ENCODE data around the gene CBX6. TPM values are rescaled to one million over a fixed set of nuclear protein-coding genes. Genes with fewer than 3 reads are reported as not detected.
A peak's percentile ranks its signal among the peaks of the same experiment; 100 is the strongest.

CBX6 gene
- total RNA-seq (2021; fragmentation: NEBNext Ultra II Directional; extraction: Animal tissue kit (Norgen Biotek cat#: 25700)) (27.5 and 28.2 TPM in 2 replicates), polyA plus RNA-seq (2011; rRNA removed) (10.6 and 11.7 TPM in 2 replicates), polyA minus RNA-seq (2011; rRNA and poly(A)+ RNA removed) (15.0 and 17.1 TPM in 2 replicates)
- polyA plus RNA-seq (2011; cell fraction: cytosol; rRNA removed) = 6.3 TPM
- polyA plus RNA-seq (2011; cell fraction: nucleus; rRNA removed) = 33.5 TPM
- polyA plus RNA-seq (2012, experiment 1 of 2) = 12.9 to 17.7 TPM (median 14.7 TPM) in 4 replicates
- 13.0 TPM for polyA plus RNA-seq (2012, experiment 2 of 2)
- 10.8 TPM for polyA plus RNA-seq (2013, experiment 1 of 2)
- 11.2 TPM for polyA plus RNA-seq (2013, experiment 2 of 2)
- polyA minus RNA-seq (2011; cell fraction: cytosol; rRNA and poly(A)+ RNA removed) = 22.2 TPM
- 50.0 TPM for polyA minus RNA-seq (2011; cell fraction: nucleus; rRNA and poly(A)+ RNA removed)
- long read RNA-seq, experiment 1, partial matches to known transcripts = 0 of 8 reads
- long read RNA-seq, experiment 1, other reads (novel, unspliced or antisense) = 8 of 8 reads
- long read RNA-seq, experiment 2, partial matches to known transcripts = 0 of 2 reads
- long read RNA-seq, experiment 2, other reads (novel, unspliced or antisense) = 2 of 2 reads

- ChIA-PET POLR2A (ENCODE audit: partially characterized antibody) (interaction anchor here (0.8 to 1.6 kb wide), 5 partner anchors 11 to 128 kb away, joined by 3 to 8 read pairs (median 3); no protein-coding TSS in a partner anchor), CTCF (ENCODE audit: partially characterized antibody) (interaction anchor here (0.5 to 2.8 kb wide), 3 partner anchors 50 to 103 kb away, joined by 3 to 9 read pairs (median 4); no protein-coding TSS in a partner anchor)
- Histone ChIP-seq H3K27me3 (replicated peaks in 1 of 4; ENCODE audit: control insufficient read depth in 3 of 4, extremely low read depth in 1 of 4, insufficient read depth in 3 of 4, low read length in 3 of 4) (no peaks in the 10 kb centered on the region; a peak in 2 of 7 replicates), H4K5ac (ENCODE audit: insufficient read length, low read depth, low read length) (peak within 1 kb of the TSS; percentile 80), H3K79me1 (ENCODE audit: low read depth, low read length) (peaks cover 4% of the 10 kb centered on the region; the same call in 1 of the 2 replicates), H3K9ac (replicated peaks in 1 of 4; ENCODE audit: extremely low read depth in 1 of 4, low read depth in 3 of 4, low read length in 3 of 4) (peak within 1 kb of the TSS; percentile 51 to 76 (median 66)), H3K23me2 (ENCODE audit: low read depth, low read length) (peaks cover 9% of the 10 kb centered on the region; the same call in 1 of the 2 replicates), H2AK5ac (ENCODE audit: low read depth, low read length) (no peak within 1 kb of the TSS), H3K79me2 (ENCODE audit: control insufficient read depth in 1 of 2, insufficient read depth in 2 of 2, low read length in 2 of 2) (peaks cover 0 to 9% of the 10 kb centered on the region in 2 experiments; a peak in 2 of 4 replicates), H4K91ac (replicated peaks; ENCODE audit: insufficient read length, low read length) (peak within 1 kb of the TSS; percentile 84), H2BK15ac (ENCODE audit: low read length) (no peak within 1 kb of the TSS; the same call in 1 of the 2 replicates), H3K18ac (ENCODE audit: extremely low read depth, low read length) (peak within 1 kb of the TSS; percentile 73), H3K27ac (ENCODE audit: low read depth, low read length) (peak within 1 kb of the TSS; percentile 85), H2BK5ac (ENCODE audit: low read depth, low read length) (peak within 1 kb of the TSS; percentile 66; the same call in 1 of the 2 replicates), H4K8ac (ENCODE audit: extremely low read depth, insufficient read depth, low read length) (peak within 1 kb of the TSS; percentile 96), H3K14ac (ENCODE audit: insufficient read length) (no peak within 1 kb of the TSS), H3K4me1 (replicated peaks in 1 of 4; ENCODE audit: control insufficient read depth in 3 of 4, insufficient read depth in 4 of 4, low read length in 3 of 4) (peaks cover 3 to 18% (median 12%) of the 10 kb centered on the region in 4 experiments; a peak in 5 of 7 replicates), H2BK20ac (ENCODE audit: low read length) (peak within 1 kb of the TSS; percentile 61; the same call in 1 of the 2 replicates), H2AFZ (ENCODE audit: low read length) (peak within 1 kb of the TSS; percentile 84; the same call in 1 of the 2 replicates), H3K4me2 (ENCODE audit: insufficient read depth in 1 of 2, low read depth in 2 of 2, low read length in 2 of 2) (peak within 1 kb of the TSS; percentile 61 to 86), H3K4me3 (ENCODE audit: extremely low read depth in 1 of 4, insufficient read depth in 2 of 4, low read depth in 3 of 4, low read length in 4 of 4) (peak within 1 kb of the TSS; percentile 65 to 97 (median 71)), H4K20me1 (replicated peaks in 1 of 2; ENCODE audit: control insufficient read depth in 1 of 2, insufficient read depth in 2 of 2, low read length in 2 of 2) (peaks cover 10 to 11% of the 10 kb centered on the region in 2 experiments), H3K4ac (replicated peaks; ENCODE audit: insufficient read length, low read depth, low read length) (peak within 1 kb of the TSS; percentile 96), H2BK120ac (replicated peaks; ENCODE audit: low read depth, low read length) (peak within 1 kb of the TSS; percentile 52), H3K23ac (ENCODE audit: insufficient read length) (no peak within 1 kb of the TSS), H2BK12ac (ENCODE audit: low read depth, low read length) (no peak within 1 kb of the TSS), H3K56ac (replicated peaks; ENCODE audit: insufficient read length, low read depth, low read length) (peak within 1 kb of the TSS; percentile 90), H3K9me3 (ENCODE audit: insufficient read depth in 2 of 2, low read depth in 1 of 2, low read length in 1 of 2) (no peaks in the 10 kb centered on the region), H3K36me3 (ENCODE audit: control insufficient read depth in 2 of 4, insufficient read depth in 4 of 4, low read length in 3 of 4) (peaks cover 0 to 12% (median 5%) of the 10 kb centered on the region in 4 experiments; a peak in 3 of 8 replicates)
- WGBS, 2 experiments (ENCODE audit: extremely low coverage in 1 of 2, insufficient coverage in 1 of 2, insufficient read length in 1 of 2, insufficient replicate concordance in 2 of 2, low coverage in 1 of 2, low lambda C conversion rate in 2 of 2, missing lambda C conversion rate in 1 of 2) = 1% methylated on average over 45 of the region's 73 CpGs; no CpG with 5 or more reads in 1 of the 2 experiments
- no peak for FAIRE-seq
- peak; percentile 53 to 98 for DNase-seq (ENCODE audit: low read depth in 1 of 2, low spot score in 2 of 2)
- TF ChIP-seq MAFK (IDR thresholded peaks at IDR 0.05; ENCODE audit: low read depth, low read length) = peak; percentile 90
- peak; percentile 42 for TF ChIP-seq POLR2AphosphoS5 (IDR thresholded peaks at IDR 0.05; ENCODE audit: low read depth, low read length)
- peak; percentile 45; the same call in 1 of the 2 replicates for TF ChIP-seq MAX (IDR thresholded peaks at IDR 0.05)
- peak; percentile 59 for TF ChIP-seq TAF1 (IDR thresholded peaks at IDR 0.05; ENCODE audit: low read depth, low read length)
- TF ChIP-seq, protein P1, sequence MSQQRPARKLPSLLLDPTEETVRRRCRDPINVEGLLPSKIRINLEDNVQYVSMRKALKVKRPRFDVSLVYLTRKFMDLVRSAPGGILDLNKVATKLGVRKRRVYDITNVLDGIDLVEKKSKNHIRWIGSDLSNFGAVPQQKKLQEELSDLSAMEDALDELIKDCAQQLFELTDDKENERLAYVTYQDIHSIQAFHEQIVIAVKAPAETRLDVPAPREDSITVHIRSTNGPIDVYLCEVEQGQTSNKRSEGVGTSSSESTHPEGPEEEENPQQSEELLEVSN (IDR thresholded peaks at IDR 0.05) = no peak
- no peak for TF ChIP-seq KDM1A (IDR thresholded peaks at IDR 0.05; ENCODE audit: borderline replicate concordance, low read length)
These were observed at the start of gene CBX6 for GRCh38 chr22:38872172-38872830. Gene CBX6 (minus strand): TSS chr22:38872216. CDS start chr22:38872190, 26 bp downstream.
